ENCODE data around the gene ARHGEF12. TPM values are rescaled to one million over a fixed set of nuclear protein-coding genes. Genes with fewer than 3 reads are reported as not detected.
A peak's percentile ranks its signal among the peaks of the same experiment; 100 is the strongest.
"Not testable (repeated sequence)": the region's sequence is repeated elsewhere in the genome, so short reads cannot be mapped to it uniquely, and the experiment has no call there.

Gene ARHGEF12
- total RNA-seq, 1 donor from 2014 or later: 95.5 TPM

GRCh38 chr11:120492486-120492885 is 156.3 kb downstream of the ARHGEF12 start:
- DNase-seq (ENCODE audit: low read depth, low spot score): no peak

GRCh38 chr11:120494595-120494994 is 158.4 kb downstream of the ARHGEF12 start:
- no peak for DNase-seq (ENCODE audit: low read depth, low spot score)

GRCh38 chr11:120499088-120499487 is 162.9 kb downstream of the ARHGEF12 start:
- no peak for DNase-seq (ENCODE audit: low read depth, low spot score)

DNA sequence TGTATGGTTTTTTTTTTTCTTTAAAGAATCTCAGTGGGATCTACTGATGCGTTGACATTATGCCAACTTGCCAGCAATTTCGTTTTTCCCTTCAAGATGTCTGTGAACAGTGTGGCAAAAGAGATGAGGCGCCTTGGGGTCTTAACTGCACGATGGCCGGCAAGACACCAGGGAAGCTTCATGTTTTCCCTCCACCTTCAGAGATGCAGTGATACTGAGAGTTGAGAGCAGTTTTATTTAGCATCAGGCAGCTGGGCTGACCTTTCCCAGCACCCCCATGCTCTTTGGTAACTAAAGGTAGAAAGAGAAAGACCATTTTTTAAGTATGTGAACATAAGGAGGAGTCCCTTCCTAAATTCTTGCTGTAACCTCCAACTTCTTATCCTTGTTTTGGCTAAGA is 163.6 kb downstream of the ARHGEF12 start:
- DNase-seq (ENCODE audit: low read depth, low spot score): no peak

DNA sequence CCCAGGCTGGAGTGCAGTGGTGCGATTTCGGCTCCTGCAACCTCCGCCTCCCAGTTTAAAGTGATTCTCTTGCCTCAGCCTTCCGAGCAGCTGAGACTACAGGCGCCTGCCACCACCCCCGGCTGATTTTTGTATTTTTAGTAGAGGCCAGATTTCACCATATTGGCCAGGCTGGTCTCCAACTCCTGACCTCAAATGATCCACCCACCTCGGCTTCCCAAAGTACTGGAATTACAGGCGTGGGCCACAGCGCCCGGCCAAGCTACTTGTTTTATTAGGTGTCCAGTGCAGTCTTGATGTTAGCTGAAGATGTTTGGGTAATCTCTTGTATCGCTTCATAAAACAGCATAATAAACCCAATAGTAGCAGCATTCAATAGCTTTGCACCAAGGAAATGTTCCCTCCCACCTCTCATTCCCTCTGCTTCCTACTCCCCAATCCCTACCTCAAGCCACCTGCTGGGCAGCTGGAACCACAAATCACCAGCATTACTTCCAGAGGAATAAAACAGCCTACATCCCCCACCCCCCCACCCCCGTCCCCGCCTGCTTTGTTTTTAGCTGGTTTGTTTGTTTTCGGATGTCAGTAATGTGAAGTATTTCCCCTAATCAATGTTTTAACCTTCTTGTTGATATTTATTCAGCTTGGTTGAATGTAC is 164.3 kb downstream of the ARHGEF12 start:
- no peak for DNase-seq (ENCODE audit: low read depth, low spot score)

- no peak for DNase-seq (ENCODE audit: low read depth, low spot score)
These were observed 165.2 kb downstream of the ARHGEF12 start for GRCh38 chr11:120501440-120501839.

- DNase-seq (ENCODE audit: low read depth, low spot score): no peak
These were observed 166.0 kb downstream of the ARHGEF12 start for GRCh38 chr11:120501976-120502755.

DNA sequence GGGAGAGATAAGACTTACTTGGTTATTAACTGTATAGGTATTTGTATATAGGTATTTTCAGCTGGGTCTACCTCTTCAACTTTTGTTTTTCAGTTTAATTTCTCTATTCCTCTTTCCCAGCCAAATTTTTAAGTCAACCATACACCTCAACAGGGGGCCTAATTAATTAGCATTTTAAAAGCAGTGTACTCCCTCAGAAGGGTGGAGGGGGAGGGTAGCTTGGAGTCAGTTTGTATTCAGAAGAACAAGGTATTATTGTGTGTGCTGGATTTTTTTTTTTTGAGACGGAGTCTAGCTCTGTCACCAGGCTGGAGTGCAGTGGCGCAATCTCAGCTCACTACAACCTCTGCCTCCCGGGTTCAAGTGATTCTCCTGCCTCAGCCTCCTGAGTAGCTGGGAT is 167.3 kb downstream of the ARHGEF12 start:
- DNase-seq (ENCODE audit: low read depth, low spot score): not testable (repeated sequence)

- DNase-seq (ENCODE audit: low read depth, low spot score): no peak
These were observed 169.7 kb downstream of the ARHGEF12 start for GRCh38 chr11:120505801-120506425.

DNA sequence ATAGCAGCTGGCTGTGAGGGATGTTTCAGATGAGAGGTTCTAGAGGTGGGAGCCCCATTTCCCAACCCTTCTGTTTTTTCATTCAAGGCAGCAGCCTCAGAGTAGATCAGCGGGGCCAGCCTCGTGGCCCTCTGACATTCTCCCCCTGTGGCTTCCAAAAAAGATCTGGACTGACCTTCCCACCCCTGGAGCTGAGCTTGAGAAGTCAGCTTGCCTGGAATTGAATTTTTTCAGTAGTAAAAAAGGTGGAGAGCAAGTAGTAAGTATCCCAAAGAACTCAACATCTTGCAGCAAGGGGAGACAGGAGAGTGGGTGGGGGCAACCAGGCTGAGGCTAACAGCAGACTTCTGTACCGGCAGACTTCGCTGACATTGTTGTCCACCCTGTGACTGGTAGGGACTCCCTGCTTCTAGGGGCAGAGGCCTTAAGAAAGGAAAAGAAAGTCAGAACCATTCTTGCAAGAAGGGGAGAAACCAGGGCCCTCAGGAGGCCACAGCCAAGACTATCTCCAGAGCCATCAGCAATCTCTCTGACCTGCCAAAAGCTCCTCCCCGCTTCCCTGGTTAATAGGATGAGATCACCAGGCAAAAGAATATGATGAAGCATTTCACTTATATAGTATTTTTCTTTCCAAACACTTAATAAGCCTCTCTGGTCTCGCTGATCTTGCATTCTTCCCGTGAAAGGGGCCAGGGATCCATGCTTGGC is 173.3 kb downstream of the ARHGEF12 start:
- DNase-seq (ENCODE audit: low read depth, low spot score): no peak

DNA sequence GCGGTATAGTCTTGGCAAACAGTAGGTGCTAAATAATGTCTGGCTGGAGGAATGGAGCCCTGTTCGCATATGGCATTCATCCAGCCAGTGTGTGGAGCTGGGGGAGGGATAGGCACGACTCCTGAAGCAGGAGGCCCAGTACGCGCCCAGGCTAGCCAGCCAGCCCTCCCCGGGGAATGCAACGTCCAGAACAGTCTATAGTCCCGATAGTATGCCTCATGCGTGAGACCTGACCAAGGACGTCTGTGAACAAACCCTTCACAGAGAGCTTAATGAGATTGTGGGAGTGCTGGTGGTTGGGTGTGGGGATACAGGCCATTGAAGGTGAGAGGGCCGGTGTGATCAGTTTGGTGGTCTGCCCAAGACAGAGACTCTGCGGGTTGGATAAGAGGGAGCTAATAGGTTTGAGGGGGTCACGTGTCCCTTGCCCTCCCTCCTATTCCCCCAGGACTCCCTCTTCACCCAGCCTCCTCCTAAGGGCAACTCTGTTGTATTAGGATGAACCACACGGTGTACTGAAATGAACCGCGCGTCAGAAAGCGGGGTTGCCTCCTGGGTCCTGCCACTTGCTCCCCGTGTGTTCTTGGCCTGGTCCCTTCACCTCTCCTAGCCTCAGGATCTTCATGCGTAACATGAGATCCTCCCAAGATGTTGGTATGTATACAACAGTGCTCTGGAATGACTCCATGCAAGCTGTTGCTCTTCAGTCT is 174.3 kb downstream of the ARHGEF12 start:
- no peak for DNase-seq (ENCODE audit: low read depth, low spot score)

- DNase-seq (ENCODE audit: low read depth, low spot score): peak; percentile 11
These were observed 175.1 kb downstream of the ARHGEF12 start, which contains the start of gene GRIK4 for GRCh38 chr11:120511116-120511819. Gene GRIK4 (plus strand): TSS chr11:120511748. CDS start chr11:120660319, 148,571 bp downstream.

GRCh38 chr11:120511820-120512738 is 175.9 kb downstream of the ARHGEF12 start:
- no peak for DNase-seq (ENCODE audit: low read depth, low spot score)

- DNase-seq (ENCODE audit: low read depth, low spot score): no peak
These were observed 176.7 kb downstream of the ARHGEF12 start for GRCh38 chr11:120512739-120513435.

GRCh38 chr11:120513436-120514315 is 177.5 kb downstream of the ARHGEF12 start:
- DNase-seq (ENCODE audit: low read depth, low spot score): no peak

- no peak for DNase-seq (ENCODE audit: low read depth, low spot score)
These were observed 178.4 kb downstream of the ARHGEF12 start for GRCh38 chr11:120514541-120515121.

- DNase-seq (ENCODE audit: low read depth, low spot score): no peak
These were observed 179.0 kb downstream of the ARHGEF12 start for GRCh38 chr11:120515186-120515723.

Measured in pulmonary artery endothelial cell (primary cell).